ENCODE data around the gene MFSD12.

MFSD12 gene

GRCh38 chr19:3505598-3506383 lies 51.6 kb downstream of the MFSD12 start, which contains the start of gene FZR1:
FZR1 (plus strand) TSS chr19:3506311; CDS start chr19:3522990, 16,679 bp downstream.
- peak; percentile 89 to 97 for DNase-seq

- no peak for DNase-seq
These were observed 52.7 kb downstream of the MFSD12 start for GRCh38 chr19:3504735-3505134.

- no peak for DNase-seq
These were observed 54.3 kb downstream of the MFSD12 start for GRCh38 chr19:3503036-3503572.

GRCh38 chr19:3501780-3502179 lies 55.6 kb downstream of the MFSD12 start:
- no peak for DNase-seq

GRCh38 chr19:3500429-3501101 lies 56.8 kb downstream of the MFSD12 start, which contains the start of gene DOHH:
DOHH (minus strand) TSS chr19:3500674; CDS start chr19:3496814, 3,860 bp downstream.
- DNase-seq = peak; percentile 90 to 92

- DNase-seq = no peak
These were observed 57.5 kb downstream of the MFSD12 start for GRCh38 chr19:3499738-3500428.

- no peak for DNase-seq
These were observed 59.4 kb downstream of the MFSD12 start for GRCh38 chr19:3497757-3498520.

GRCh38 chr19:3496392-3497273 lies 60.8 kb downstream of the MFSD12 start:
- DNase-seq = no peak

GRCh38 chr19:3494559-3494958 lies 62.8 kb downstream of the MFSD12 start:
- peak in 1 of 2 experiments; percentile 60 for DNase-seq

All from NCI-H526 (cell line).